Stimulated activated CD8-positive, alpha-beta memory T cell treated with anti-CD3 and anti-CD28 coated beads, Interleukin-15, amount 100 ng/mL, for 4 hours (primary cell): ENCODE measurements around the gene ITCH.
"Not testable (repeated sequence)": the region's sequence is repeated elsewhere in the genome, so short reads cannot be mapped to it uniquely, and the experiment has no call there.

Experiments
- DNase-seq, 2 donors: peaks; one replicate each; pipeline ENCODE4 v3.0.0-alpha.2; 2020; ENCODE audit warnings: low read depth in 2 of 2

The ITCH gene

DNA sequence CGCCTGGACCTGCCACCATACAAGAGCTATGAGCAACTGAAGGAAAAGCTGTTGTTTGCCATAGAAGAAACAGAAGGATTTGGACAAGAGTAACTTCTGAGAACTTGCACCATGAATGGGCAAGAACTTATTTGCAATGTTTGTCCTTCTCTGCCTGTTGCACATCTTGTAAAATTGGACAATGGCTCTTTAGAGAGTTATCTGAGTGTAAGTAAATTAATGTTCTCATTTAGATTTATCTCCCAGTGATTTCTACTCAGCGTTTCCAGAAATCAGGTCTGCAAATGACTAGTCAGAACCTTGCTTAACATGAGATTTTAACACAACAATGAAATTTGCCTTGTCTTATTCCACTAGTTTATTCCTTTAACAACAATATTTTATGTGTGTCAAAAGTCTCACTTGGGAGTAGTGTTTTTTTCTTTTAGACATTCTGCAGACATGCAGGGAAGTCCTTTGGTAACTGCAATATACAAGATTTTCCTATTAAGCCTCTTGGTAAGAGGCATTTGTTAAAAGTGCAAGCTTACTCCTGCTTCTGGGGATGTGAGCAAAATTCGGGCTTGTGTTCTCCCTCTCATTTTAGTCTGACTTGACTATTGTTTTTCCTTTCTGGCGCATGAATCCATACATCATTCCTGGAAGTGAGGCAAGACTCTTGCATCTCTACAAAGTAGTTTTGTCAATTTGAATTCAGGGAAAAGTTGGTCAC is 144.8 kb downstream of the ITCH start:
- DNase-seq = no peak

- no peak for DNase-seq
These were observed 147.5 kb downstream of the ITCH start for GRCh38 chr20:34510575-34510974.

GRCh38 chr20:34511891-34512265 is 148.8 kb downstream of the ITCH start:
- DNase-seq = no peak

- DNase-seq = no peak
These were observed 149.3 kb downstream of the ITCH start for GRCh38 chr20:34512266-34512954.

GRCh38 chr20:34512955-34513419 is 149.9 kb downstream of the ITCH start:
- no peak for DNase-seq

- DNase-seq = not testable (repeated sequence)
These were observed 151.0 kb downstream of the ITCH start for GRCh38 chr20:34514034-34514433.

GRCh38 chr20:34514897-34515483 is 151.9 kb downstream of the ITCH start:
- DNase-seq = no peak

GRCh38 chr20:34515484-34516246 is 152.6 kb downstream of the ITCH start:
- DNase-seq = peak; percentile 35 to 46

GRCh38 chr20:34516247-34517113 is 153.4 kb downstream of the ITCH start, which contains the start of gene DYNLRB1:
Gene DYNLRB1 (plus strand): TSS chr20:34516422. CDS start chr20:34516459, 37 bp downstream.
- peak; percentile 83 to 92 for DNase-seq

- DNase-seq = no peak
These were observed 154.0 kb downstream of the ITCH start for GRCh38 chr20:34517114-34517505.

- not testable (repeated sequence) for DNase-seq
These were observed 155.8 kb downstream of the ITCH start for GRCh38 chr20:34518863-34519262.

DNA sequence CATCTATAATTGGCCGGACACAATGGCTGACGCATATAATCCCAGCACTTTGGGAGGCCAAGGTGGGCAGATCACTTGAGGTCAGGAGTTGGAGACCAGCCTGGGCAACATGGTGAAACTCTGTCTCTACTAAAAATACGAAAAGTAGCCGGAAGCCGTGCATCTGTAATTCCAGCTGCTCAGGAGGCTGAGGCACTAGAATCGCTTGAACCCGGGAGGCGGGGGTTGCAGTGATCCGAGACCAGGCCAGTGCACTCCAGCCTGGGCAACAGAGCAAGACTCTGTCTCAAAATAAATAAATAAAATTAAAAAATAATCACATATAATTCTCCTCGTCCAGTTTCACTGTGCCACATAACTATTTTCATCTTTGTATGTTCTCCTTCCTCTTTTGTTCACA is 156.8 kb downstream of the ITCH start:
- DNase-seq = not testable (repeated sequence)

- DNase-seq = no peak
These were observed 160.1 kb downstream of the ITCH start for GRCh38 chr20:34522969-34523871.

- no peak for DNase-seq
These were observed 161.4 kb downstream of the ITCH start for GRCh38 chr20:34524426-34524825.

- no peak for DNase-seq
These were observed 162.3 kb downstream of the ITCH start for GRCh38 chr20:34525342-34525708.

DNA sequence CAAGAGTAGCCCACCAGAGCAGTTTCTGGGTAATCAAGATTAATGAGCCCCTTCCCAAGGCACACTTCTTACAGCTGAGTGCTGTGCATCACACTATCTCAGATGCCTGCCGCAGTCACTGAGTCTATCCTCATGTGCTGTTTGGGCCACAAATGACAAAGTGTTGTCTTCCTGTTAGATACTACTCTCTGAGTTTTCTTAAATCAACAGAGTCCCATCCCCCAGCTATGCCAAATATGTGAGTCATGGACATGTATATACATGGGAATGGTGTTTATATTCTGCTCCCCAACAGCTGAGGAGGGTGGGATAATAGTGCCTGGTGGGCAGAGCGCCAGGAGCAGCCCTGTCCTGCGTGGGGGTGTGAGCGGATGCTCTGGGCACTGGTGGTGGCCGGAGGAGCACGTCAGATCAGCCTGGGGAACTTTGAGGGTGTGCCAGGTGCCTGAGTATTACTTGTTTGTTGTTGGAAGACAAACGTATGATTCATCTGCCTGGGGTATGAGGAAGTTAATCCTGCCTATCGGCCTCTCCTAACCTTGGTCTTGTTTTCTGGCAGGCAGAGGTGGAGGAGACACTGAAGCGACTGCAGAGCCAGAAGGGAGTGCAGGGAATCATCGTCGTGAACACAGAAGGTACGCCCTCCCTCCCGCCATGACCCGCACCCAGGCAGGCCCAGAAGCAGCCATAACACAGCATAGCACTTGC is 162.8 kb downstream of the ITCH start:
- no peak for DNase-seq

- DNase-seq = no peak
These were observed 163.4 kb downstream of the ITCH start for GRCh38 chr20:34526466-34526865.

DNA sequence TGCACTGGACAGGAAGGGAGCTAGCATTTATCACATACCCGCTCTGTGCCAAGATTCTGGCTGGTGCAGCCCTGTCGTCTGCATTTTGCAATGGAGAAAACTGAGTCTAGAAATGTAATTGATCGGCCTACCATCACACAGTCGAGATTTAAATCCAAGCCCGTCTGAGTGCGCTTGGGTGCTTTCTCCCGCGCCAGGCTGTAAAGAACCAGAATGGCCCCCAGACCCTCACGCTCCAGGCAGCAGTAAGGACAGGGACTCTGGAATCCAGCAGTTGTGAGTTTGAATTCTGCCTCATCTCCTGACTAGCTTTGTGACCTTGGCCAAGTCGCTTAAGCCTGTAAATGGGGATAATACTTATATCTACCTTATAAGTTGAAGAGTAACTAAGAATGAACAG is 163.9 kb downstream of the ITCH start:
- DNase-seq = no peak

- DNase-seq = no peak
These were observed 165.8 kb downstream of the ITCH start for GRCh38 chr20:34528921-34529297.

GRCh38 chr20:34529742-34530141 is 166.7 kb downstream of the ITCH start:
- no peak for DNase-seq
